Stimulated activated CD4-positive, alpha-beta T cell treated with anti-CD3 and anti-CD28 coated beads, Interleukin-1b, Interleukin-23, amount 100 ng/mL, for 24 hours (primary cell): ENCODE results near the gene CORO6.
A peak's percentile ranks its signal among the peaks of the same experiment; 100 is the strongest.

Experiments
- DNase-seq, 4 experiments: peaks; one replicate each; pipeline ENCODE4 v3.0.0-alpha.2; 2020; ENCODE audit warnings: low read depth in 4 of 4, low spot score in 1 of 4

The CORO6 gene

DNA sequence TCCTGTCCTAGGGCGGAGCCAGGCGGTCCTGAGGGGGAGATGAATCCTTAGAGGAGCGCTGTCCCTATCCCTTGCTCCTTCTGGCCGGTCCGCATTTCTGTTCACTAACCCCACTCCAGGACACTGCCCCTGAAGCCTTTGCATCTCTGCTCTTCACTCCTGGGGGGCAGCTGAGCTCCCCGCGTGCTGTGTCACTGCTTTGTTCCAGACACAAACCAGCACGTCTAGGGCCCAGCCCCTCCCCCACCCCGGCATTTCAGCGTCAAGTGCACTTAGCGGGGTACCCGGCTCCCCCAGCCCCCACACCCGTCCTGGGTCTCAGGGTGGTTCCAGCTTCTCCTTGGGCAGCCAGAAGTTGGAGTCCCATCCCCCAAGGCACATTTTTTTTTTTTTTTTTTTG lies 8.9 kb downstream of the CORO6 start:
- no peak for DNase-seq

GRCh38 chr17:29613352-29613837 lies 9.3 kb downstream of the CORO6 start:
- DNase-seq, result peak; percentile 94 to 96 (median 95)

DNA sequence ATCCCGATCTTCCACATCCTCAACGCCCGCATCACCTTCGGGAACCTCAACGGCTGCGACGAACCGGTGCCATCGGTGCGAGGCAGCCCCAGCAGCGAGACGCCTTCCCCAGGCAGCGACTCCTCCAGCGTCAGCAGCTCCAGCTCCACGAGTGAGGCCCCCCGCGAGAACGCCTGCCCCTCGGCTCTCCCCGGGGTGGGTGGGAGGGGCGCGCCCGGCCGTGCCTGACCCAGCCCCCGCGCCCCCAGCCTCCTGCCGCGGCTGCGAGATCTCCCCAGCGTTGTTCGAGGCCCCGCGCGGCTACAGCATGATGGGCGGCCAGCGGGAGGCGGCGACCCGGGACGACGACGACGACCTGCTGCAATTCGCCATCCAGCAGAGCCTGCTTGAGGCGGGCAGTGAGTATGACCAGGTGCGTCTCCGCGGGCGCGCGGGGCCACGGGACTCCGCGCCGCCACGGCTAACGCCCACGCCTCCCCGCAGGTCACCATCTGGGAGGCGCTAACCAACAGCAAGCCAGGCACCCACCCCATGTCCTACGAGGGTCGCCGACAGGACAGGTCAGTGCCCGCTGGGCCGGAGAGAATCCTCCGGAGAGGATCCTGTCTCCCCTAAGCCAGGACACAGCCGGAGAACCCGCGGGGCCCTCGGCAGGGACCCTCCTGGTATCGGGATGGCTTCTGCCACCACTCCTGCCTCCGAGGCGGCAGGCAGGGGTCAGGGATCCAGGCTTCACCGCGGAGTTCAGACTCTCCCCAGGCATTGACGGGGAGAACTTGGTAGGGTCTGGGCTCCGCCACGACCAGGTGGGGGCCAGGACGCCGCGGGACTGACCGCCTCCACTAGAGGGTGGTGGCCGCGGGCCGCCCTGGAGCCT lies 10.1 kb downstream of the CORO6 start:
- no peak for DNase-seq

DNA sequence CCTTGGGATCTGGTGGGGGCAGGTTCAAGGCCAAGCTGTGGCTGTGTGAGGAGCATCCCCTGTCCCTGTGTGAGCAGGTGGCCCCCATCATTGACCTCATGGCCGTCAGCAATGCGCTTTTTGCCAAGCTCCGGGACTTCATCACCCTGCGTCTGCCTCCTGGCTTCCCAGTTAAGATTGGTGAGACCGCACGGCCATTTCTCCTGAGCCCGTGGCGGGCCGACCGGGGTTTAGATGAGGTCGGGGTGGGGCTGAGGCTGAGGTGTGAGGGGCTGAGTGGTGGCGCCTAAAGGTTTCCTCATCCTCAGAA lies 10.7 kb downstream of the CORO6 start:
- no peak for DNase-seq

DNA sequence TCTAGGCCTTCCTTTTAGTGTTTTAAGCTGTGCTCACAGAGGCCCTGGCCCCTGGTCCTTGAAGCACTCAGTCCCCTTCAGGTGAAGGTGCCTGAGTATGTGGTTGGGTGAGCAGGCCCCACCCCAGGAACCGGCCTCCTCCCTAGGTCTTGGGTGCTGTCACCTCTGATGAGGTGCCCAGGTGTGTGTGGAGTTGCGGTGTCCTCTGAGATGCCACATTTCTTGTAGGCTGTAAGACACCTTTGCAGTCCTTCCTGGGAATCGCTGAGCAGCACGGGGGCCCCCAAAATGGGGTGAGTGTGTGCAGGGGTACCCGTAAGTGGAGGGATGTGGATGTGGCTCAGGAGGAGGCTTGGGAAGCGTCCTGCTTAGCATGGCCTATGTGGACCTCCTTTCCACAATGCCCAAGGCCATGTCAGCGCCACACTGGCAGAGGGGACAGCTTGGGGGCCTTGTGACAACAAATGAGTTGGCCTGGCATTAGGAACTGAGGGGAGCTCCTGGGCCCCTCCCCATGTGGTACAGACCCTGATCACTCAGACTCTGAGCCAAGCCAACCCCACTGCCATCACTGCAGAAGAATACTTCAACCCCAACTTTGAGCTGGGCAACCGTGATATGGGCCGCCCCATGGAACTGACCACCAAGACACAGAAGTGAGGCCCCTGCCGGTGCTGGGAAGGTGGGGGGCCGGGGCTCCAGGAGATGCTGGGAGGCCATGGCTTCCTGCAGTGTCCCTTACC lies 11.2 kb downstream of the CORO6 start:
- DNase-seq, result no peak

- DNase-seq, result no peak
Measured at GRCh38 chr17:29610395-29610794, 12.3 kb downstream of the CORO6 start.

DNA sequence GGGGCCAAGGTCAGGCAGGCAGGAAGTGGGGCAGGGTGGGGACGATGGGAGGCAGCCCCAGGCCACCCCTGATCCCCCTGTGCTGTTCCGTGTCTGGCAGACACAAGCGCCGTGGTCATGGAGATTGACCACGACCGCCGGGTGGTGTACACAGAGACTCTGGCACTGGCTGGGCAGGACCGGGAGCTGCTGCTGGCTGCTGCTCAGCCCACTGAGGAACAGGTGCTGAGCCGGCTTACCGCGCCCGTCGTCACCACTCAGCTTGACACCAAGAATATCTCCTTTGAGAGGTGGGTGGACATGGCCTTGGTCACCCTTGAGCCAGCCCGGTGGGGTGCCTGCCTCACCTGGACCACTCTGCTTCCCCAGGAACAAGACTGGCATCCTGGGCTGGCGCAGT lies 13.7 kb downstream of the CORO6 start:
- DNase-seq, result no peak

GRCh38 chr17:29607557-29608195 lies 15.0 kb downstream of the CORO6 start:
- DNase-seq, result no peak

DNA sequence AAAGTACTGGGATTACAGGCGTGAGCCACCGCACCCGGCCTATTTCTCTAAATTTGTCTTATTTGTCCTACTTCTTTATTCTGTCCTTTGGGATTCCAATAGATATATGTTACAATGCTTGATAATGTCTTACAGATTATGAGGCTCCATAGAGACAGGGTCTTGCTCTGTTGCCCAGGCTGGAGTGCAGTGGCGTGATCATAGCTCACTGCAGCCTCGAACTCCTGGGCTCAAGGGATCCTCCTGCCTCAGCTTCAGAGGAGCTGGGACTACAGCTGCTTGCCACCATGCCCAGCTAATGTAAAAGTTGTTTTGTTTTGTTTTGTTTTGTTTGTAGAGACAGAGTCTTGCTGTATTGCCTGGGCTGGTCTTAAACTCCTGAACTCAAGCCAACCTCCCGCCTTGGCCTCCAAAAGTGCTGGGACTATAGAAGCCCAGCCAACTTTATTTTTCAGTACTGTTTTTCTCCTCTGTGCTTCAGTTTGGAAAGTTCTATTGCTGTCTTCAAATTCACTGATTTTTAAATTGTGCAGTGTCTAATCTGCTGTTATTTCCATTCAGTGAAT lies 19.5 kb downstream of the CORO6 start:
- DNase-seq, result no peak

DNA sequence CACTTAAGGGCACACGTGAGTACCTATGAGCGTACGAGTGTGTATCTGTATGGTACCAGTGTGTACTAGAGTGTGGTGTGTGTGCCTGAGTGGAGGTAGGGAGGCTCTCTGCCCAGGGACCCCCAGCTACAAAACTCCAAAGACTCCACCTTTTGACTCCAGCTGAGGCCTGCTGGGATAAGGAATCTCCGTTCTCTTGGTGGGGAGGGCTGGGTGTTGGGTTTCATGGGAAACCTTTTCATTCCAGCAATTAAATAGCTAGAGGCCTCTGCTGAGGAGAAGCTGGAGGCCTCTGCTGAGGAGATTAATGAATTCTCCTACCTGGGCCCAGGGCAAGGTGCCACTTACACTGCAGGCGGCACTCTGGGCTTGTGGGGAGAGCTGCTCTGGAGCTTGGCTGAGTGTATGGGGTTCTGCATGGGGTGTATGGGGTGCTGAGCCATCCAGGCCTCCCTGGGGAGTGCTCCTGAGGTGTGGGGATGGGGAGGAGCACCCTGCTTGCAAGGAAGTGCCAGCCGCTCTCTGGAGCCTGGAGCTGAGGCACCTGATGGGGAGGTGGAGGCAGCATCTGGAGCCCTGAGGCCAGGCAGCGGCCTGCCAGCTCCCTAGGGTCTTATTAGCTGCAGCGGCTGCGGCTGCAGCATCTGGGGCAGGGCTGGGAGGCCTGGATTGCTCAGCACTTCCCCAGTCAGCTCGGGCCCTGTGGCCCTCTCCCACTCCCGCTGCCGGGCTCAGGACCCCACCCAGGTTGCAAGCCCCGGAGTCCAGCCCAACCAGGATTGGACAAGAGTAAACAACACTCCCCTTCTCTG lies 25.1 kb downstream of the CORO6 start:
- DNase-seq, result no peak

GRCh38 chr17:29596811-29597210 lies 25.9 kb downstream of the CORO6 start:
- no peak for DNase-seq

GRCh38 chr17:29595943-29596774 lies 26.6 kb downstream of the CORO6 start:
- DNase-seq, result no peak

- no peak for DNase-seq
Measured at GRCh38 chr17:29595107-29595942, 27.4 kb downstream of the CORO6 start.

DNA sequence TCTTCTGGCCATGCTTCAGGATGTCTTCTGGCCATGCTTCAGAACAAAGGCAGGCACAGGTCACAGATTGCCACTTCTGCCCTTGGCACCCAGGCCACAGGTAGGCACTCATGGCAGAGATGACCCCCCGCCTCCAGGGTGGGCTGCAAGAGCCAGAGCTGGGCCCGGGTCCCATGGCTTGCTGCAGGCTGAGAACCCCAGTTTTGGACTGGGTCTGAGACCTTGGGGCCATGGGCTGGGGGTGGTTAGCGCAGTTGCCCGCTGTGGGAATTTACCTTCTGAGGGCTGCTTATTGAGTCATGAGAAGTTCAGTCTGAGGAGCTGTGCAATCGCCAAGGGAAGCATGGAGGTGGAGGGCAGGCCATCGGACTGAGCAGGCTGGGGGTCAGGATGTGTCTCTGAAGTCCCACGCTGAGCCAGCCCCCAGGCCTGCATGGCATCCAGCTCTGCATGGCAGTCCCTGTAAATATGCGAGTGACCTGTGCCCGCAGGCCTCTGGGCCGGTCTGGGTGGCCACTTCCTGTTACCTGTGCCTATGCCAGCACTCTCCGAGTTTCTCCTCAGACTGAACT lies 28.1 kb downstream of the CORO6 start:
- no peak for DNase-seq

DNA sequence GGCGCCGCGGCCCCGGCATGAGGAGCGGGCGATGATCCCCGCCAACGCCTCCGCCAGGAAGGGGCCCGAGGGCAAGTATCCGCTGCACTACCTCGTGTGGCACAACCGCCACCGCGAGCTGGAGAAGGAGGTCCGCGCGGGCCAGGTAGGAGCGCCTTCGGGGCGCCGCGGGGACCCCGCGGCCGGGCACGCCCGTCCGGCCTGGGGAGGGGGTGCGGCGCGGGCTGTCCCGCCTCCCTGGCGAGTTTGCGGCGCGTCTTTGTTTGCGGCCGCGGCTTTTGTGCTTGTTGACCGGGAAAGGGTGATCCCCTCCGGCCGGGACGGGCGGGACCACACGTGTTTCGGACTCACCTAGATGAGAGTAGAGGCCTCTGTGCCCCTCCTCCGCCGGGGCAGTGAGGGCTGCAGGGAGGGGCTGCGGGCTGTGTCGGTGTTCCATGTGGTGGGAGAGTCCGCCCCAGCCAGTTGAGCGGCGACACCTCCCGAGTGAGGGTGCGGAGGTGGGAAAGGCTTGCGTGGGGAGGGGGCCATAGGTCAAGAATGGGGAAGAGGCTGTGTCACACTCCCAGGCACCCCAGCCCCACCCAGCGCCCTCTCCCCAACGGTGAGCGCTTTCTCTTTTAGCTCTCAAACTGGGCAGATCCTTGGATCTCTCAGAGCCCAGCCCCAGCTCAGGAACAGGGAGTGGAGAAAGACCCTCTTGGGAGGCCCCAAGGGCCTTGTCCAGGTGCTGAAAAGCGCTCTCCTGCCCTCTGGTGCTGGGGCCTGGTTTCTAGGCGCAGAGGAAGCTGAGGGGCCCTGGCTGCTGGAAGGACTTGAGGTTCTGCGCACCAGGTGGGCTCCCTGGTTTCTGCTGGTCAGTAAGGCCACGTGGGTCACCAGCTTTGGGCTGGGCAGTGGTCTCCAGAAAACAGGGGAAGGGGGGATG lies 28.9 kb downstream of the CORO6 start:
- no peak for DNase-seq

DNA sequence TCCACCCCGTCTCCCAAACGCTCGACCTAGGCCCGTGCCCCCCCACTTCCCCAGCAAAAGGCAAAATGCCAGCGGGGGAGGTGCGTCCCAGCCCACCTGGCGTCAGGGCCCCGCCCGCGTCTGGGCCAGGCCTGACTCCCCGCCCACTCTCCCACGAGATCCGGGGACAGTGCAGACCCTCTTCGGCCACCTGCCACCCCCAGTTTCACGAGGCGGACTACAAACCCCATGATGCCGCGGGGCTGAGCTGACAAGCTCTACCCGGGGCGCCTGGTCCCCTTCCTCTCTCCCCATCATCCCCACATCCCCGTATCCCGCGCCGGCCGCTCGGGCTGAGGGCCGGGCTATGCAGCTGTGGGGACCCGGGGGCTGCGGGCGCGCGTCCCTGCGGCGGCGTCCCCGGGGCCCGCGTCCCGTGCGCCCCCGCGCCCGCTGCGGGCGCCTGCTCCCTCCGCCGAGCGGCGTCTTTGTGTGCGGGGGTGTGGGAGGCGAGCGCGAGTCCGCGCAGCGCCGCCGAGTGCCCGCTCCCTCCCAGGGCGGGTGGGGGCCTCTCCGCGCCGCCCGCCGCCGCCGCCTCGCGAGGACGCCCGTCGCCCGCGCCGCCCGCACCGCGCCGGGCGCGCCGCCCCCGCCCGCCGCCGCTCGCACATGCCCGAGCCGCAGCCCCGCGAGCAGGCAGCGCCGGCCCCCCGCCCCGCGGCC lies 29.7 kb downstream of the CORO6 start, which contains the start of gene ANKRD13B:
TSS of gene ANKRD13B (plus strand) at position 283 of the 702 bp plus-strand sequence. CDS start 490 bp downstream, outside the sequence.
- no peak for DNase-seq
